ENCODE results near the gene TMEM11. TPM values are rescaled to one million over a fixed set of nuclear protein-coding genes. Genes with fewer than 3 reads are reported as not detected.

The TMEM11 gene
- total and polyA plus RNA-seq, 2 donors (not counting 1 experiment from before 2014, with no cell fraction given): 21.4 to 25.3 TPM

DNA sequence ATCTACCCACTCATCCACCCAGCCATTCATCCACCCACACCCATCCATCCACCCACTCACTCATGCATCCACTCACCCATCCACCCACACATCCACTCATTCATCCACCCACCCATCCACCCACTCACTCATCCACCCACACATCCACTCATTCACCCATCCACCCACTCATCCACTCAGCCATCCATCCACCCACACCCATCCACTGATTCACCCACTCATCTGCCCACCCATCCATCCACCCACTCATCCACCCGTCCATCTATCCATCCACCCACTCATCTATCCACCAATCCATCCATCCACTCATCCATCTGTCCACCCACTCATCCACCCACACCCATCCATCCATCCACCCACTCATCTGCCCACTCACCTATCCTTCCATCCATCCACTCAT is 22.0 kb upstream of the TMEM11 start:
- H3K4me2 ChIP-seq (replicated peaks; ENCODE audit: low read depth, low read length, poor library complexity, severe bottlenecking): no peak overlapping the region
- POLR2A ChIA-PET: no interaction called here
- Mint-ChIP-seq H3K4me3 (no peak overlapping the region), H3K27ac (no peak overlapping the region), H3K4me1 (no peaks in the 10 kb centered on the region), H3K27me3 (no peaks in the 10 kb centered on the region), H3K9me3 (ENCODE audit: insufficient read depth) (peaks cover 5% of the 10 kb centered on the region)
- no peak overlapping the region for H3K9ac ChIP-seq (ENCODE audit: low read length)
- DNase-seq: no peak
- CTCF ChIA-PET: no interaction called here
- no peaks in the 10 kb centered on the region for H3K79me2 ChIP-seq (ENCODE audit: control insufficient read depth, insufficient read depth, low read length)
- no peaks in the 10 kb centered on the region for H3K36me3 ChIP-seq (replicated peaks in 1 of 2; ENCODE audit: control extremely low read depth in 1 of 2, control insufficient read depth in 1 of 2, extremely low read depth in 1 of 2, insufficient read depth in 2 of 2, low read length in 1 of 2)
- H4K20me1 ChIP-seq (ENCODE audit: control insufficient read depth, insufficient read depth, low read length, poor library complexity, severe bottlenecking): no peaks in the 10 kb centered on the region
- no peak overlapping the region for H3K27ac ChIP-seq (ENCODE audit: low read length in 2 of 2)
- intact Hi-C loops (cut with micrococcal nuclease): no loop called here
- no peak overlapping the region for H2AFZ ChIP-seq (ENCODE audit: insufficient read depth, low read depth, low read length, poor library complexity, severe bottlenecking)
- no peak for ATAC-seq (ENCODE audit: low read depth)
- peaks cover 0 to 18% (median 4%) of the 10 kb centered on the region in 3 donors for H3K9me3 ChIP-seq (ENCODE audit: control extremely low read depth in 1 of 3, control insufficient read depth in 2 of 3, insufficient read depth in 1 of 3, low read length in 2 of 3)
- TF ChIP-seq, protein P1, sequence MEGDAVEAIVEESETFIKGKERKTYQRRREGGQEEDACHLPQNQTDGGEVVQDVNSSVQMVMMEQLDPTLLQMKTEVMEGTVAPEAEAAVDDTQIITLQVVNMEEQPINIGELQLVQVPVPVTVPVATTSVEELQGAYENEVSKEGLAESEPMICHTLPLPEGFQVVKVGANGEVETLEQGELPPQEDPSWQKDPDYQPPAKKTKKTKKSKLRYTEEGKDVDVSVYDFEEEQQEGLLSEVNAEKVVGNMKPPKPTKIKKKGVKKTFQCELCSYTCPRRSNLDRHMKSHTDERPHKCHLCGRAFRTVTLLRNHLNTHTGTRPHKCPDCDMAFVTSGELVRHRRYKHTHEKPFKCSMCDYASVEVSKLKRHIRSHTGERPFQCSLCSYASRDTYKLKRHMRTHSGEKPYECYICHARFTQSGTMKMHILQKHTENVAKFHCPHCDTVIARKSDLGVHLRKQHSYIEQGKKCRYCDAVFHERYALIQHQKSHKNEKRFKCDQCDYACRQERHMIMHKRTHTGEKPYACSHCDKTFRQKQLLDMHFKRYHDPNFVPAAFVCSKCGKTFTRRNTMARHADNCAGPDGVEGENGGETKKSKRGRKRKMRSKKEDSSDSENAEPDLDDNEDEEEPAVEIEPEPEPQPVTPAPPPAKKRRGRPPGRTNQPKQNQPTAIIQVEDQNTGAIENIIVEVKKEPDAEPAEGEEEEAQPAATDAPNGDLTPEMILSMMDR (IDR thresholded peaks at IDR 0.05): no peak
- TF ChIP-seq EZH2 (IDR thresholded peaks at IDR 0.05; ENCODE audit: borderline replicate concordance, insufficient read depth, low read depth, low read length, poor library complexity, severe bottlenecking): no peak
- no peaks in the 10 kb centered on the region for H3K4me1 ChIP-seq (ENCODE audit: control insufficient read depth in 2 of 2, insufficient read depth in 2 of 2, low read length in 2 of 2)
- H3K4me3 ChIP-seq (ENCODE audit: control extremely low read depth in 1 of 5, extremely low read depth in 1 of 5, insufficient read depth in 1 of 5, low read depth in 2 of 5, low read length in 4 of 5): no peak overlapping the region
- WGBS (ENCODE audit: insufficient coverage): 75% methylated on average over 1 of the region's 1 CpG
- H3K27me3 ChIP-seq (replicated peaks in 1 of 4; ENCODE audit: control extremely low read depth in 1 of 4, control insufficient read depth in 3 of 4, insufficient read depth in 4 of 4, low read length in 3 of 4): no peaks in the 10 kb centered on the region

- no peak overlapping the region for H3K27ac ChIP-seq (ENCODE audit: low read length in 2 of 2)
- CTCF ChIA-PET: interaction anchor here (0.6 kb wide), 1 partner anchor 13 kb away, joined by 3 read pairs; no protein-coding TSS in a partner anchor
- TF ChIP-seq, protein P1 (IDR thresholded peaks at IDR 0.05): no peak
- TF ChIP-seq EZH2 (IDR thresholded peaks at IDR 0.05; ENCODE audit: borderline replicate concordance, insufficient read depth, low read depth, low read length, poor library complexity, severe bottlenecking): no peak
- no peaks in the 10 kb centered on the region for H3K36me3 ChIP-seq (replicated peaks in 1 of 2; ENCODE audit: control extremely low read depth in 1 of 2, control insufficient read depth in 1 of 2, extremely low read depth in 1 of 2, insufficient read depth in 2 of 2, low read length in 1 of 2)
- DNase-seq (no peak), ATAC-seq (ENCODE audit: low read depth) (no peak)
- Mint-ChIP-seq H3K9me3 (ENCODE audit: insufficient read depth) (peaks cover 5% of the 10 kb centered on the region), H3K27ac (no peak overlapping the region), H3K4me3 (no peak overlapping the region), H3K27me3 (no peaks in the 10 kb centered on the region), H3K4me1 (no peaks in the 10 kb centered on the region)
- H3K79me2 ChIP-seq (ENCODE audit: control insufficient read depth, insufficient read depth, low read length): no peaks in the 10 kb centered on the region
- POLR2A ChIA-PET: no interaction called here
- H4K20me1 ChIP-seq (ENCODE audit: control insufficient read depth, insufficient read depth, low read length, poor library complexity, severe bottlenecking): no peaks in the 10 kb centered on the region
- H3K27me3 ChIP-seq (replicated peaks in 1 of 4; ENCODE audit: control extremely low read depth in 1 of 4, control insufficient read depth in 3 of 4, insufficient read depth in 4 of 4, low read length in 3 of 4): no peaks in the 10 kb centered on the region
- no peak overlapping the region for H3K9ac ChIP-seq (ENCODE audit: low read length)
- intact Hi-C loops (cut with micrococcal nuclease): no loop called here
- H2AFZ ChIP-seq (ENCODE audit: insufficient read depth, low read depth, low read length, poor library complexity, severe bottlenecking): no peak overlapping the region
- peaks cover 0 to 18% (median 4%) of the 10 kb centered on the region in 3 donors for H3K9me3 ChIP-seq (ENCODE audit: control extremely low read depth in 1 of 3, control insufficient read depth in 2 of 3, insufficient read depth in 1 of 3, low read length in 2 of 3)
- H3K4me2 ChIP-seq (replicated peaks; ENCODE audit: low read depth, low read length, poor library complexity, severe bottlenecking): no peak overlapping the region
- WGBS (ENCODE audit: insufficient coverage): 87% methylated on average over 4 of the region's 7 CpGs
- no peaks in the 10 kb centered on the region for H3K4me1 ChIP-seq (ENCODE audit: control insufficient read depth in 2 of 2, insufficient read depth in 2 of 2, low read length in 2 of 2)
- no peak overlapping the region for H3K4me3 ChIP-seq (ENCODE audit: control extremely low read depth in 1 of 5, extremely low read depth in 1 of 5, insufficient read depth in 1 of 5, low read depth in 2 of 5, low read length in 4 of 5)
Measured at GRCh38 chr17:21233581-21234347, 19.8 kb upstream of the TMEM11 start.
